GM18505 (cell line): ENCODE results near the gene CLIC6.

Experiments
- ATAC-seq: cut with Tn5 transposase; IDR thresholded peaks from one replicate; pipeline ENCODE4 v1.9.1; 2021; ENCODE audit not compliant: unreplicated experiment
- POLR2A ChIP-seq: IDR thresholded peaks from 4 replicates; pipeline ENCODE4 v1.6.1; 2011; ENCODE audit warnings: borderline replicate concordance; ENCODE audit not compliant: insufficient read depth, insufficient read length; ENCODE audit errors: extremely low read depth

Gene CLIC6

GRCh38 chr21:34764715-34765284, 96.0 kb downstream of the CLIC6 start:
- TF ChIP-seq POLR2A = no peak
- ATAC-seq = no peak

GRCh38 chr21:34765619-34766018, 96.8 kb downstream of the CLIC6 start:
- no peak for TF ChIP-seq POLR2A
- ATAC-seq = no peak

GRCh38 chr21:34766862-34767261, 98.1 kb downstream of the CLIC6 start:
- ATAC-seq = no peak
- TF ChIP-seq POLR2A = no peak
